ENCODE data around the gene LMX1B.

The LMX1B gene

DNA sequence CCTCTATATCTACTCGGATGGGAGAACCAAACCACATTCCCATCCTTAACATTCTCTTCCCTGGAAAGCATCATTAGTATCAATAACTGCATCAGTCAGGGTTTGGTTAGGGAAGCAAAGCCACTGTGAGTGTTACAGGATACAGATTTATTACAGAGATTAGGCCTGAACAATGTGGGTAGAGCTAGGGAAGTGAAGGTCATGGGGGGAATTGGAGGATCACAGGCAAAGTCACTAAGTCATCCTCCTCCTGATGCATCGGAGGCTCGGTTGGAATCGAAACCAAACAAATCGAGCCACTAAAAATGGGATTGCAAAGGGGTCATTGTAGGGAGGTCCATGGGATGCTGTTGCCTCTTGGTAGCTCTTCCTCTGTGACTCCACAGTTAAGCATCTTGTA lies 129.3 kb downstream of the LMX1B start:
- H3K4me3 ChIP-seq (ENCODE audit: low read depth, low read length) = no peak overlapping the region
- in situ Hi-C loops (cut with HindIII; ENCODE audit: low sequenced_read_pairs) = no loop called here
- no peak for DNase-seq (ENCODE audit: low read depth, low spot score)
- no peak for TF ChIP-seq CTCF (IDR thresholded peaks at IDR 0.05; ENCODE audit: low read depth, low read length)

DNA sequence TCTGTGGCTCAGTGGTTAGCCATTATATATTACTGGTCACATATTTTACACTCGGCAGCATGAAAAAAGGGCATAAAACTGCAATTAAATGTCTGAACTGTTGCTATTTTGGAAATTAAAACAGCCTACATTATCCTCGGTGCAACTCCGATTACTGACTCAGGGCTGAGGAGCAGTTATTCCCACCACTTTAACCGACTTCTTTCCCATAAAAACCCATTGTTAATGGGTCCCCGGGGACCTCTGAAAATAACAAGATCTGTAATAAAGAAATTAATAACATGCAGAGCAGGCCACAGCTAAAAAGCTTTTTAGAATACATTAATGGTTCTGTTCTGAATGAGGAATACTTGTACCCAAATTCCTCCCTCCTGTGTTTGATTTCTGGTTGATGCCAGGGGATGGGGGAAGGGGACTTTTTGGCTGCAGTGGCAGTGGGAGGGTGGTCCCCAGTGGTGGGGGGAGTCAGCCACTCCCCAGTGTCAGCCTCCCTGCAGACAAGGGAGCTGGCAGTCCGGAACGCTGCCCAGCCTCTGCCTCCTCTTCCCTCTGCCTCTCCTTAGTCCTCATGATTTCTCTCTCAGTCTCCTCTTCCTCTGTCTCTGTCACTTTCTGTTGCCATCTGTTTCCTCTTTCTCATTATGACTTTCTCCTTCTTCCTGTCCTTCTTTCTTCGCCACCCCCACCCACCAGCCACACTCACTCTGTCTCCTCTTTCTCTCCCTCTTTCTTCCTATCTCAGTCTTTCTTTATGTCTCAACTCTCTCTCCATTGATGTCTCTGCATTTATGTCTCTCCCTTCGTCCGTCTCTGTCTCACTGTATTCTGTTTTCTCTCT lies 132.1 kb downstream of the LMX1B start:
- H3K4me3 ChIP-seq (ENCODE audit: low read depth, low read length) = no peak overlapping the region
- no peak for DNase-seq (ENCODE audit: low read depth, low spot score)
- no peak for TF ChIP-seq CTCF (IDR thresholded peaks at IDR 0.05; ENCODE audit: low read depth, low read length)
- in situ Hi-C loops (cut with HindIII; ENCODE audit: low sequenced_read_pairs) = no loop called here
